ENCODE data around the gene SLAIN1. TPM values are rescaled to one million over a fixed set of nuclear protein-coding genes. Genes with fewer than 3 reads are reported as not detected.

Gene SLAIN1
- total and polyA plus RNA-seq, 10 of the 15 experiments (the other 5 are each of a cell fraction or from before 2014, with no cell fraction given): 11.9 to 140 (median 56.9) TPM

DNA sequence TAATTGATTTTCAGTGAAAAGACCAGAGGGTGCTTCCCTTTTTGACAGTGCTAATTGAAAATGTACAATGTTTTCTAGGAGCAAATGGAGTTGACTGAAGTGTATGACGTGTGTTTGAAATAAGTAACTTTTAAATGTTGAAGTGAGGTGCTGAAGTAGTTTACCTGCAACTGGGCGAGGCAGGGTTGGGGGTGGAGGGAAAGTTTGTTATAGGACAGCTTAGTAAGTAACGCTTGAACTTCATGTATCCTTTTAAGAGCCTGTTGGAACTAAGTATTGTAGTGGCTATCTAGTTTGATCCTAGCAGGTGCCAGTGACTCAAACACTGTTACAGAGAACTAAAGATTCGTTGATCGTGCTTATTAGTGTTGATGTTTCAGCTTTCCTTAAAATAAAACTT, 5.9 kb downstream of the SLAIN1 start:
- intact Hi-C loops (cut with micrococcal nuclease; ENCODE audit: unreplicated experiment) (no loop called here), in situ Hi-C loops (cut with MboI) (loop anchor here (25.0 kb wide), 1 partner anchor 1684 kb away; no protein-coding TSS in a partner anchor)
- TF ChIP-seq ZZZ3 (IDR thresholded peaks at IDR 0.05; ENCODE audit: control insufficient read depth, insufficient read length, low read depth) (no peak), MEF2A (IDR thresholded peaks at IDR 0.05; ENCODE audit: insufficient read depth, low read depth, low read length) (no peak), ZSCAN29 (IDR thresholded peaks at IDR 0.05) (no peak), GABPA (IDR thresholded peaks at IDR 0.05; ENCODE audit: low read depth) (no peak), RELA (IDR thresholded peaks at IDR 0.05; ENCODE audit: borderline replicate concordance, partially characterized antibody) (no peak), TAF1 (IDR thresholded peaks at IDR 0.05; ENCODE audit: borderline replicate concordance, low read depth, low read length) (no peak)
- TF ChIP-seq, protein P1, sequence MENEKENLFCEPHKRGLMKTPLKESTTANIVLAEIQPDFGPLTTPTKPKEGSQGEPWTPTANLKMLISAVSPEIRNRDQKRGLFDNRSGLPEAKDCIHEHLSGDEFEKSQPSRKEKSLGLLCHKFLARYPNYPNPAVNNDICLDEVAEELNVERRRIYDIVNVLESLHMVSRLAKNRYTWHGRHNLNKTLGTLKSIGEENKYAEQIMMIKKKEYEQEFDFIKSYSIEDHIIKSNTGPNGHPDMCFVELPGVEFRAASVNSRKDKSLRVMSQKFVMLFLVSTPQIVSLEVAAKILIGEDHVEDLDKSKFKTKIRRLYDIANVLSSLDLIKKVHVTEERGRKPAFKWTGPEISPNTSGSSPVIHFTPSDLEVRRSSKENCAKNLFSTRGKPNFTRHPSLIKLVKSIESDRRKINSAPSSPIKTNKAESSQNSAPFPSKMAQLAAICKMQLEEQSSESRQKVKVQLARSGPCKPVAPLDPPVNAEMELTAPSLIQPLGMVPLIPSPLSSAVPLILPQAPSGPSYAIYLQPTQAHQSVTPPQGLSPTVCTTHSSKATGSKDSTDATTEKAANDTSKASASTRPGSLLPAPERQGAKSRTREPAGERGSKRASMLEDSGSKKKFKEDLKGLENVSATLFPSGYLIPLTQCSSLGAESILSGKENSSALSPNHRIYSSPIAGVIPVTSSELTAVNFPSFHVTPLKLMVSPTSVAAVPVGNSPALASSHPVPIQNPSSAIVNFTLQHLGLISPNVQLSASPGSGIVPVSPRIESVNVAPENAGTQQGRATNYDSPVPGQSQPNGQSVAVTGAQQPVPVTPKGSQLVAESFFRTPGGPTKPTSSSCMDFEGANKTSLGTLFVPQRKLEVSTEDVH (IDR thresholded peaks at IDR 0.05; ENCODE audit: low read depth, partially characterized antibody): no peak
- Histone ChIP-seq H4K20me1 (ENCODE audit: control insufficient read depth, insufficient read depth) (no peaks in the 10 kb centered on the region), H3K27me3 (replicated peaks in 1 of 2; ENCODE audit: control insufficient read depth in 2 of 2, insufficient read depth in 2 of 2, low read length in 1 of 2) (no peaks in the 10 kb centered on the region), H3K4me3 (no peak overlapping the region), H3K79me2 (ENCODE audit: control insufficient read depth, insufficient read depth, low read length) (peaks cover 34% of the 10 kb centered on the region), H3K4me1 (ENCODE audit: control insufficient read depth, insufficient read depth, low read length) (no peaks in the 10 kb centered on the region), H3K9me3 (replicated peaks; ENCODE audit: control insufficient read depth, insufficient read depth, low read length) (peaks cover 4% of the 10 kb centered on the region; the same call in 2 of the 3 replicates), H3K9ac (ENCODE audit: control insufficient read depth, insufficient read depth, low read length) (no peak overlapping the region), H3K4me2 (ENCODE audit: control insufficient read depth, insufficient read depth) (no peak overlapping the region), H2AFZ (ENCODE audit: control insufficient read depth, low read depth, low read length) (no peak overlapping the region), H3K36me3 (ENCODE audit: control insufficient read depth in 2 of 2, insufficient read depth in 2 of 2, low read length in 1 of 2) (peaks cover 0 to 4% of the 10 kb centered on the region in 2 experiments; a peak in 1 of 4 replicates), H3K27ac (ENCODE audit: control insufficient read depth, insufficient read depth) (no peak overlapping the region)
- RAD21 ChIA-PET (ENCODE audit: unreplicated experiment): no interaction called here
- SMC1A ChIA-PET (ENCODE audit: uncharacterized antibody, unreplicated experiment): interaction anchor here (1.6 to 8.4 kb wide), 4 partner anchors 11 to 48 kb away, joined by 4 to 61 read pairs (median 35); no protein-coding TSS in a partner anchor
- FAIRE-seq (no peak), DNase-seq (ENCODE audit: low read depth, low spot score) (no peak), ATAC-seq (no peak)
- CTCF ChIA-PET: no interaction called here
- POLR2A ChIA-PET: no interaction called here
- 70% methylated on average over 5 of the region's 5 CpGs for WGBS (ENCODE audit: insufficient coverage, insufficient replicate concordance, low lambda C conversion rate, missing lambda C conversion rate)
- no TSS peak for BruUV-seq (replicated peaks)

Measured in GM12878 (cell line).